ENCODE measurements around the gene COL8A1.

The COL8A1 gene

DNA sequence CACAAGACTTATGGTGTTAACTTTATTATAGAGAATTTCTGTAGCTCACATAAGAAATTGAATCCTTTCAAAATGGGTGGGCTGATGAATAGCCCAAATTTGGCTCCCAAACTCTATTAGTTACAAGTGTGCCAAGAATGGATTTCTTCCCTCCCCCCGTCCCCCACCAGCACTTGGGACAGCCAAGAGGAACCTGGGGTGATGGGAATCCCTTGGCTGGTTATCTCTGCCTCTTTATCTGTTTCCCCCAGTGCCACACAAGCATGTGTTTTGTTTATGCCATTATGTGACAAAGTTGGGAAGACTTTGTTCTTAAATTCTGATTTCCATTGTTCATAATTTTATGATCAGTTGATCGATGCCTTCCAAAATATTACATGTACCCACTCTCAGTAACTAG lies 207.6 kb downstream of the COL8A1 start:
- DNase-seq (ENCODE audit: low spot score): no peak
- TF ChIP-seq, protein P1, sequence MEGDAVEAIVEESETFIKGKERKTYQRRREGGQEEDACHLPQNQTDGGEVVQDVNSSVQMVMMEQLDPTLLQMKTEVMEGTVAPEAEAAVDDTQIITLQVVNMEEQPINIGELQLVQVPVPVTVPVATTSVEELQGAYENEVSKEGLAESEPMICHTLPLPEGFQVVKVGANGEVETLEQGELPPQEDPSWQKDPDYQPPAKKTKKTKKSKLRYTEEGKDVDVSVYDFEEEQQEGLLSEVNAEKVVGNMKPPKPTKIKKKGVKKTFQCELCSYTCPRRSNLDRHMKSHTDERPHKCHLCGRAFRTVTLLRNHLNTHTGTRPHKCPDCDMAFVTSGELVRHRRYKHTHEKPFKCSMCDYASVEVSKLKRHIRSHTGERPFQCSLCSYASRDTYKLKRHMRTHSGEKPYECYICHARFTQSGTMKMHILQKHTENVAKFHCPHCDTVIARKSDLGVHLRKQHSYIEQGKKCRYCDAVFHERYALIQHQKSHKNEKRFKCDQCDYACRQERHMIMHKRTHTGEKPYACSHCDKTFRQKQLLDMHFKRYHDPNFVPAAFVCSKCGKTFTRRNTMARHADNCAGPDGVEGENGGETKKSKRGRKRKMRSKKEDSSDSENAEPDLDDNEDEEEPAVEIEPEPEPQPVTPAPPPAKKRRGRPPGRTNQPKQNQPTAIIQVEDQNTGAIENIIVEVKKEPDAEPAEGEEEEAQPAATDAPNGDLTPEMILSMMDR (IDR thresholded peaks at IDR 0.05; ENCODE audit: extremely low read depth, missing control alignments): no peak

DNA sequence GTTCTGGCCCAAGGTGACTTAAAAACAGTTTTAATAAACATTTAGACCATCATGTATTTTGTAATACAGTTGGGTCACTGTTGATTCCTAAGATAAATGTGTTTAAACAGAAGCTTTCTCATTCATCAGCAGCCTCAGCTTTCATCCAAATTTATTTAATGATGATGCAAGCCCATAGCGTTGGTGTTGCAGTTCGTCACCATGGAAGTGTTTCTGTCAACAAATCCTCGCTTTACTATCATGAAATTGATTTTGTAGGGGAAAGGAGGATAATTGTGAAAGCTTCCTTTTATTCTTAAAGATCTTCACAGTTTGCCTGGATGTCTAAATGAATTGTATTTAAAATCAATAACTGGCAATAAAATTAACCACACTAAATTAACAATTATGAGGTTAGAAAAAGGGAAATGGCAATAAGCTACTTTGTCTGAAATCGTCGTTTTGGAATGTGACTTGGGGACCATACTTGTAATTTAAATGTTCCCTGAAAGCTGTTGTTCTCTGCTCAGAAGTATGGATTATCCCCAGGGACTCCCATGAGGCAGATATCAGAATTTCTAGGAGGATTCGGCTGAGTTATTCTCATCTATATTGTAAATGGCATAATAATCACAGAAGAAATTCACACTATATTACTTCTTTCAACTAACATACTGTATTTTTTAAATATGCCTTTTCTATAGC lies 208.2 kb downstream of the COL8A1 start:
- no peak for DNase-seq (ENCODE audit: low spot score)
- TF ChIP-seq, protein P1 (IDR thresholded peaks at IDR 0.05; ENCODE audit: extremely low read depth, missing control alignments): no peak

DNA sequence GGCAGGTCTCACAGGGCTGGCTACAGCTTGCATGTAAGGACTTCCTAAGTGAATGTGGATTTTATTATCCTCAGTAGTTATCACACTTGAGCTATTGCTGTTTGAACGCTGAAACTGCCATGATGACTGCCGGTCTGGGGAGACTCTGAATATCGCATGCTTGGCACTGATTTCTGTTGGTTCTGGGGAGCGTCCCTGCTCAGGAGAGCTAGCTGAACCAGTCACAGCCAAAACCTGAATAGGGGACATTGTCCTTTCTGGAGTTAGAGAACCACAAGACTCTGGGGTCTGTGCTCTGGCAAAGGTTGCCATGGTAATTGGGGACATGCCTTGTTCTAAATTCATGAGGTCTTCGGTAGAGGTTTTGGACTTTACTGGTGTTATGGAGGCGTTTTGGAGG lies 210.0 kb downstream of the COL8A1 start:
- TF ChIP-seq, protein P1 (IDR thresholded peaks at IDR 0.05; ENCODE audit: extremely low read depth, missing control alignments): no peak
- no peak for DNase-seq (ENCODE audit: low spot score)

Data from GM20000 (cell line).